CD4-positive, alpha-beta T cell (primary cell): Measurements from ENCODE around the gene CLEC2D. TPM values are rescaled to one million over a fixed set of nuclear protein-coding genes. Genes with fewer than 3 reads are reported as not detected.
"Not testable (repeated sequence)": the region's sequence is repeated elsewhere in the genome, so short reads cannot be mapped to it uniquely, and the experiment has no call there.

ENCODE experiments used
- ATAC-seq: fragments of 200-7000 bp; cut with Tn5 transposase; one replicate; pipeline ENCODE4 v1.10.0; 2022; ENCODE audit warnings: mild to moderate bottlenecking; ENCODE audit not compliant: poor library complexity
- CTCF ChIA-PET: fragments of 350-600 bp; sonication (Branson Sonifier 250); formaldehyde crosslinking; loops from one replicate; lab custom pipeline; 2021; ENCODE audit warnings: antibody characterized with exemption, inconsistent platforms; lab: Charles Lee
- POLR2A ChIA-PET: fragments of 350-600 bp; sonication (Branson Sonifier 250); formaldehyde crosslinking; loops from one replicate; lab custom pipeline; 2021; ENCODE audit warnings: antibody characterized with exemption, inconsistent platforms; lab: Charles Lee
- DNase-seq, 14 experiments: peaks; one replicate each; pipeline ENCODE4 v3.0.0-alpha.2; 2013 to 2020; ENCODE audit warnings: mixed read lengths in 2 of 14
- H3K27ac ChIP-seq, 2 donors: one replicate each; pipeline versions ENCODE4 v1.5.1 to v1.7.0; 2013; ENCODE audit warnings: low read length in 2 of 2, low read depth in 1 of 2, mild to moderate bottlenecking in 1 of 2
- H3K27me3 ChIP-seq, 2 experiments: 1 replicate in 1 of 2; 2 replicates in 1 of 2; pipeline versions ENCODE4 v1.6.1 to v1.7.0; 2013; ENCODE audit warnings: low read length in 2 of 2, control low read depth in 1 of 2, mild to moderate bottlenecking in 1 of 2, moderate library complexity in 1 of 2; ENCODE audit not compliant: insufficient read depth in 2 of 2, control insufficient read depth in 1 of 2
- H3K36me3 ChIP-seq: one replicate; pipeline ENCODE4 v1.6.1; 2013; ENCODE audit warnings: low read length, control low read depth; ENCODE audit not compliant: insufficient read depth
- H3K4me1 ChIP-seq: one replicate; pipeline ENCODE4 v1.6.1; 2013; ENCODE audit warnings: low read length, control low read depth; ENCODE audit not compliant: insufficient read depth
- H3K4me3 ChIP-seq: one replicate; pipeline ENCODE4 v1.5.1; 2013; ENCODE audit warnings: mild to moderate bottlenecking, low read length, moderate library complexity
- H3K9me3 ChIP-seq, 2 experiments: 1 replicate in 1 of 2; 2 replicates in 1 of 2; pipeline versions ENCODE4 v1.6.1 to v1.7.0; 2013; ENCODE audit warnings: low read length in 2 of 2, mild to moderate bottlenecking in 2 of 2, control low read depth in 1 of 2, moderate library complexity in 1 of 2; ENCODE audit not compliant: control insufficient read depth in 1 of 2, insufficient read depth in 1 of 2
- H3K27ac Mint-ChIP-seq: one replicate; pipeline ENCODE4 v1.8.0; 2020; ENCODE audit warnings: mixed read lengths
- H3K27me3 Mint-ChIP-seq: one replicate; pipeline ENCODE4 v1.8.0; 2021; ENCODE audit warnings: mixed read lengths
- H3K36me3 Mint-ChIP-seq: one replicate; pipeline ENCODE4 v1.8.0; 2021; ENCODE audit warnings: low read depth, mixed read lengths
- H3K4me1 Mint-ChIP-seq: one replicate; pipeline ENCODE4 v1.8.0; 2021; ENCODE audit warnings: low read depth, mixed read lengths
- H3K4me3 Mint-ChIP-seq: one replicate; pipeline ENCODE4 v1.8.0; 2020; ENCODE audit warnings: mild to moderate bottlenecking, mixed read lengths
- H3K9me3 Mint-ChIP-seq: one replicate; pipeline ENCODE4 v1.8.0; 2020; ENCODE audit warnings: mixed read lengths
- intact Hi-C, 2 experiments: fragments of 100-400 bp; cut with DNase I in 1 of 2; cut with micrococcal nuclease in 1 of 2; formaldehyde crosslinking; loops; one replicate each; pipeline versions ENCODE4 v1.15.1 to v1.9.0; 2023 to 2025; cut with DNase I, micrococcal nuclease
- total RNA-seq, 174 experiments: library from RNA in 2 of 174; stranded (reverse) in 2 of 174; gene quantifications; one replicate each; pipeline ENCODE4 v1.2.3 and lab custom pipeline; 2021 to 2026
- TF ChIP-seq, protein P1 (sequence below): fragments of 200-600 bp; IDR thresholded peaks from one replicate; pipeline ENCODE4 v1.8.0; 2022; ENCODE audit warnings: antibody characterized with exemption, mild to moderate bottlenecking

The CLEC2D gene
- total RNA-seq, 2 experiments from 2014 or later = 121 to 122 TPM

DNA sequence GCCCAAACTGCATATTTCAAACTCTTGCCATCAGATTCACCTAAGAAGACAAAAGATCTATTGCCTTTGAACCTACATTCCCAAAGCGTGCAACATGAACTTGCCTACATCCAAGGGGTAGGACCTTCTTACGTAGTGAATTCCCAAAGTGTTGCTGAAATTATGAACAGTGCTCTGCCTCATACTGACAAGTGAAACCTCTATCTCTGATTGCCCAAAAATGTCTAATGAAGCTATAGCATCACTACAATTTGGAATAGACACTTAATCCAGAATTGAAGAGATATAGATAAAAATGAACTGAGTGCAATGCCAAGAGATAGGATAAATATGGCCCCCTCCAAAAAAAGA is 31.1 kb downstream of the CLEC2D start:
- no peak overlapping the region for H3K4me3 Mint-ChIP-seq
- peaks cover 79% of the 10 kb centered on the region for H3K4me1 Mint-ChIP-seq
- Histone ChIP-seq H3K9me3 (peaks cover 0 to 53% of the 10 kb centered on the region in 2 experiments), H3K27me3 (no peaks in the 10 kb centered on the region), H3K27ac (peak overlapping the region; percentile 4 to 22), H3K4me1 (peaks cover 20% of the 10 kb centered on the region), H3K4me3 (no peak overlapping the region), H3K36me3 (peaks cover 12% of the 10 kb centered on the region)
- peaks cover 51% of the 10 kb centered on the region for H3K36me3 Mint-ChIP-seq
- CTCF ChIA-PET = interaction anchor here (1.2 to 1.6 kb wide), 3 partner anchors 11 to 67 kb away, joined by 4 read pairs; no protein-coding TSS in a partner anchor
- intact Hi-C loops = no loop called here
- H3K27ac Mint-ChIP-seq = peak overlapping the region; percentile 90
- POLR2A ChIA-PET = interaction anchor here (0.7 to 6.2 kb wide), 10 partner anchors 16 to 52 kb away, joined by 3 to 96 read pairs (median 6); partner anchors contain the start of gene CLEC2D
- peaks cover 27% of the 10 kb centered on the region for H3K9me3 Mint-ChIP-seq
- H3K27me3 Mint-ChIP-seq = no peaks in the 10 kb centered on the region
- DNase-seq = no peak
- no peak for ATAC-seq
- TF ChIP-seq, protein P1, sequence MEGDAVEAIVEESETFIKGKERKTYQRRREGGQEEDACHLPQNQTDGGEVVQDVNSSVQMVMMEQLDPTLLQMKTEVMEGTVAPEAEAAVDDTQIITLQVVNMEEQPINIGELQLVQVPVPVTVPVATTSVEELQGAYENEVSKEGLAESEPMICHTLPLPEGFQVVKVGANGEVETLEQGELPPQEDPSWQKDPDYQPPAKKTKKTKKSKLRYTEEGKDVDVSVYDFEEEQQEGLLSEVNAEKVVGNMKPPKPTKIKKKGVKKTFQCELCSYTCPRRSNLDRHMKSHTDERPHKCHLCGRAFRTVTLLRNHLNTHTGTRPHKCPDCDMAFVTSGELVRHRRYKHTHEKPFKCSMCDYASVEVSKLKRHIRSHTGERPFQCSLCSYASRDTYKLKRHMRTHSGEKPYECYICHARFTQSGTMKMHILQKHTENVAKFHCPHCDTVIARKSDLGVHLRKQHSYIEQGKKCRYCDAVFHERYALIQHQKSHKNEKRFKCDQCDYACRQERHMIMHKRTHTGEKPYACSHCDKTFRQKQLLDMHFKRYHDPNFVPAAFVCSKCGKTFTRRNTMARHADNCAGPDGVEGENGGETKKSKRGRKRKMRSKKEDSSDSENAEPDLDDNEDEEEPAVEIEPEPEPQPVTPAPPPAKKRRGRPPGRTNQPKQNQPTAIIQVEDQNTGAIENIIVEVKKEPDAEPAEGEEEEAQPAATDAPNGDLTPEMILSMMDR = no peak

- no peaks in the 10 kb centered on the region for H3K27me3 Mint-ChIP-seq
- peak overlapping the region; percentile 69 for H3K4me3 Mint-ChIP-seq
- H3K4me3 ChIP-seq = peak overlapping the region; percentile 27
- H3K4me1 ChIP-seq = peaks cover 23% of the 10 kb centered on the region
- H3K36me3 Mint-ChIP-seq = peaks cover 49% of the 10 kb centered on the region
- ChIA-PET POLR2A (interaction anchor here (0.6 to 6.2 kb wide), 21 partner anchors 8 to 511 kb away, joined by 3 to 96 read pairs (median 5); partner anchors contain the start of genes CD69 and CLEC2D), CTCF (interaction anchor here (0.5 to 1.3 kb wide), 3 partner anchors 41 to 49 kb away, joined by 3 read pairs; no protein-coding TSS in a partner anchor)
- H3K9me3 Mint-ChIP-seq = peaks cover 30% of the 10 kb centered on the region
- H3K36me3 ChIP-seq = peaks cover 2% of the 10 kb centered on the region
- DNase-seq (peak in 6 of 14 experiments; percentile 21 to 70 (median 41)), ATAC-seq (peak; percentile 38)
- peaks cover 0 to 47% of the 10 kb centered on the region in 2 experiments for H3K9me3 ChIP-seq
- peaks cover 88% of the 10 kb centered on the region for H3K4me1 Mint-ChIP-seq
- TF ChIP-seq, protein P1 = no peak
- H3K27ac ChIP-seq = peak overlapping the region; percentile 55 to 77
- no peaks in the 10 kb centered on the region for H3K27me3 ChIP-seq
- H3K27ac Mint-ChIP-seq = peak overlapping the region; percentile 90
- intact Hi-C loops = loop anchor here in 1 of 2 experiments (2.0 kb wide), 1 partner anchor 51 kb away; no protein-coding TSS in a partner anchor
Measured at GRCh38 chr12:9701380-9702154, 32.1 kb downstream of the CLEC2D start.

GRCh38 chr12:9702255-9702654 is 32.7 kb downstream of the CLEC2D start:
- peaks cover 93% of the 10 kb centered on the region for H3K4me1 Mint-ChIP-seq
- H3K27me3 Mint-ChIP-seq = no peaks in the 10 kb centered on the region
- Histone ChIP-seq H3K27me3 (no peaks in the 10 kb centered on the region), H3K4me3 (peak overlapping the region; percentile 27), H3K4me1 (peaks cover 24% of the 10 kb centered on the region), H3K27ac (peak overlapping the region; percentile 55 to 77), H3K36me3 (no peaks in the 10 kb centered on the region), H3K9me3 (peaks cover 0 to 41% of the 10 kb centered on the region in 2 experiments)
- peak overlapping the region; percentile 90 for H3K27ac Mint-ChIP-seq
- H3K36me3 Mint-ChIP-seq = peaks cover 44% of the 10 kb centered on the region
- peaks cover 26% of the 10 kb centered on the region for H3K9me3 Mint-ChIP-seq
- ChIA-PET POLR2A (interaction anchor here (0.7 to 6.2 kb wide), 19 partner anchors 8 to 165 kb away, joined by 3 to 96 read pairs (median 5); partner anchors contain the start of genes CD69 and CLEC2D), CTCF (interaction anchor here (1.2 to 1.3 kb wide), 2 partner anchors 40 to 49 kb away, joined by 3 read pairs; no protein-coding TSS in a partner anchor)
- H3K4me3 Mint-ChIP-seq = peak overlapping the region; percentile 69
- TF ChIP-seq, protein P1 = no peak
- intact Hi-C loops = loop anchor here in 1 of 2 experiments (2.0 kb wide), 1 partner anchor 51 kb away; no protein-coding TSS in a partner anchor
- DNase-seq = peak in 12 of 14 experiments; percentile 28 to 89 (median 50)
- peak; percentile 71 for ATAC-seq

- Mint-ChIP-seq H3K36me3 (peaks cover 33% of the 10 kb centered on the region), H3K27ac (peak overlapping the region; percentile 90), H3K4me1 (peaks cover 94% of the 10 kb centered on the region), H3K9me3 (peaks cover 17% of the 10 kb centered on the region)
- ATAC-seq, H3K4me3 ChIP-seq, DNase-seq, H3K27ac ChIP-seq, H3K36me3 ChIP-seq, H3K27me3 ChIP-seq, H3K27me3 Mint-ChIP-seq, intact Hi-C loops, H3K4me3 Mint-ChIP-seq: not testable (repeated sequence)
- CTCF ChIA-PET = interaction anchor here (1.5 kb wide), 1 partner anchor 70 kb away, joined by 3 read pairs; no protein-coding TSS in a partner anchor
- H3K9me3 ChIP-seq = peaks cover 0 to 20% of the 10 kb centered on the region in 2 experiments
- POLR2A ChIA-PET = interaction anchor here (0.7 to 6.2 kb wide), 6 partner anchors 24 to 56 kb away, joined by 3 to 96 read pairs (median 6); no protein-coding TSS in a partner anchor
- peaks cover 39% of the 10 kb centered on the region for H3K4me1 ChIP-seq
Measured at GRCh38 chr12:9704561-9704960, 35.0 kb downstream of the CLEC2D start.
